ENCODE results near the gene PRKAR1B. TPM values are rescaled to one million over a fixed set of nuclear protein-coding genes. Genes with fewer than 3 reads are reported as not detected.

Gene PRKAR1B
- total RNA-seq, 1 experiment from 2014 or later: 62.0 TPM

- ATAC-seq (no peak), DNase-seq (ENCODE audit: low read depth, low spot score) (no peak)
- Histone ChIP-seq H3K27ac (ENCODE audit: low read length) (no peak overlapping the region), H3K4me3 (ENCODE audit: low read depth in 2 of 2, low read length in 2 of 2) (no peak overlapping the region), H3K27me3 (ENCODE audit: control insufficient read depth, insufficient read depth, low read length) (no peaks in the 10 kb centered on the region), H3K4me1 (ENCODE audit: control insufficient read depth, insufficient read depth, low read length) (no peaks in the 10 kb centered on the region), H3K9me3 (ENCODE audit: control insufficient read depth, insufficient read depth, low read depth, low read length) (no peaks in the 10 kb centered on the region), H3K36me3 (ENCODE audit: control insufficient read depth, insufficient read depth, low read length) (no peaks in the 10 kb centered on the region)
- intact Hi-C loops (cut with micrococcal nuclease; ENCODE audit: unreplicated experiment): no loop called here
- in situ Hi-C loops (cut with HindIII; ENCODE audit: low pct_unique_long_range_greater_than_20kb, low sequenced_read_pairs): no loop called here
- ChIA-PET POLR2A (no interaction called here), CTCF (no interaction called here)
- no TSS peak for BruUV-seq (replicated peaks)
- TF ChIP-seq, protein P1, sequence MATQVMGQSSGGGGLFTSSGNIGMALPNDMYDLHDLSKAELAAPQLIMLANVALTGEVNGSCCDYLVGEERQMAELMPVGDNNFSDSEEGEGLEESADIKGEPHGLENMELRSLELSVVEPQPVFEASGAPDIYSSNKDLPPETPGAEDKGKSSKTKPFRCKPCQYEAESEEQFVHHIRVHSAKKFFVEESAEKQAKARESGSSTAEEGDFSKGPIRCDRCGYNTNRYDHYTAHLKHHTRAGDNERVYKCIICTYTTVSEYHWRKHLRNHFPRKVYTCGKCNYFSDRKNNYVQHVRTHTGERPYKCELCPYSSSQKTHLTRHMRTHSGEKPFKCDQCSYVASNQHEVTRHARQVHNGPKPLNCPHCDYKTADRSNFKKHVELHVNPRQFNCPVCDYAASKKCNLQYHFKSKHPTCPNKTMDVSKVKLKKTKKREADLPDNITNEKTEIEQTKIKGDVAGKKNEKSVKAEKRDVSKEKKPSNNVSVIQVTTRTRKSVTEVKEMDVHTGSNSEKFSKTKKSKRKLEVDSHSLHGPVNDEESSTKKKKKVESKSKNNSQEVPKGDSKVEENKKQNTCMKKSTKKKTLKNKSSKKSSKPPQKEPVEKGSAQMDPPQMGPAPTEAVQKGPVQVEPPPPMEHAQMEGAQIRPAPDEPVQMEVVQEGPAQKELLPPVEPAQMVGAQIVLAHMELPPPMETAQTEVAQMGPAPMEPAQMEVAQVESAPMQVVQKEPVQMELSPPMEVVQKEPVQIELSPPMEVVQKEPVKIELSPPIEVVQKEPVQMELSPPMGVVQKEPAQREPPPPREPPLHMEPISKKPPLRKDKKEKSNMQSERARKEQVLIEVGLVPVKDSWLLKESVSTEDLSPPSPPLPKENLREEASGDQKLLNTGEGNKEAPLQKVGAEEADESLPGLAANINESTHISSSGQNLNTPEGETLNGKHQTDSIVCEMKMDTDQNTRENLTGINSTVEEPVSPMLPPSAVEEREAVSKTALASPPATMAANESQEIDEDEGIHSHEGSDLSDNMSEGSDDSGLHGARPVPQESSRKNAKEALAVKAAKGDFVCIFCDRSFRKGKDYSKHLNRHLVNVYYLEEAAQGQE (IDR thresholded peaks at IDR 0.05; ENCODE audit: insufficient read depth in 1 of 2, low read depth in 2 of 2, low read length in 1 of 2): no peak
- TF ChIP-seq, protein P2, sequence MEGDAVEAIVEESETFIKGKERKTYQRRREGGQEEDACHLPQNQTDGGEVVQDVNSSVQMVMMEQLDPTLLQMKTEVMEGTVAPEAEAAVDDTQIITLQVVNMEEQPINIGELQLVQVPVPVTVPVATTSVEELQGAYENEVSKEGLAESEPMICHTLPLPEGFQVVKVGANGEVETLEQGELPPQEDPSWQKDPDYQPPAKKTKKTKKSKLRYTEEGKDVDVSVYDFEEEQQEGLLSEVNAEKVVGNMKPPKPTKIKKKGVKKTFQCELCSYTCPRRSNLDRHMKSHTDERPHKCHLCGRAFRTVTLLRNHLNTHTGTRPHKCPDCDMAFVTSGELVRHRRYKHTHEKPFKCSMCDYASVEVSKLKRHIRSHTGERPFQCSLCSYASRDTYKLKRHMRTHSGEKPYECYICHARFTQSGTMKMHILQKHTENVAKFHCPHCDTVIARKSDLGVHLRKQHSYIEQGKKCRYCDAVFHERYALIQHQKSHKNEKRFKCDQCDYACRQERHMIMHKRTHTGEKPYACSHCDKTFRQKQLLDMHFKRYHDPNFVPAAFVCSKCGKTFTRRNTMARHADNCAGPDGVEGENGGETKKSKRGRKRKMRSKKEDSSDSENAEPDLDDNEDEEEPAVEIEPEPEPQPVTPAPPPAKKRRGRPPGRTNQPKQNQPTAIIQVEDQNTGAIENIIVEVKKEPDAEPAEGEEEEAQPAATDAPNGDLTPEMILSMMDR (IDR thresholded peaks at IDR 0.05): no peak
Measured at GRCh38 chr7:585873-586272, 141.2 kb downstream of the PRKAR1B start.

GRCh38 chr7:585229-585711 is 141.8 kb downstream of the PRKAR1B start:
- DNase-seq (ENCODE audit: low read depth, low spot score): no peak
- Histone ChIP-seq H3K9me3 (ENCODE audit: control insufficient read depth, insufficient read depth, low read depth, low read length) (no peaks in the 10 kb centered on the region), H3K36me3 (ENCODE audit: control insufficient read depth, insufficient read depth, low read length) (no peaks in the 10 kb centered on the region), H3K4me3 (ENCODE audit: low read depth in 2 of 2, low read length in 2 of 2) (no peak overlapping the region), H3K27me3 (ENCODE audit: control insufficient read depth, insufficient read depth, low read length) (no peaks in the 10 kb centered on the region), H3K27ac (ENCODE audit: low read length) (no peak overlapping the region), H3K4me1 (ENCODE audit: control insufficient read depth, insufficient read depth, low read length) (no peaks in the 10 kb centered on the region)
- intact Hi-C loops (cut with micrococcal nuclease; ENCODE audit: unreplicated experiment) (no loop called here), in situ Hi-C loops (cut with HindIII; ENCODE audit: low pct_unique_long_range_greater_than_20kb, low sequenced_read_pairs) (no loop called here)
- POLR2A ChIA-PET: no interaction called here
- TF ChIP-seq, protein P2 (IDR thresholded peaks at IDR 0.05): no peak
- TF ChIP-seq SIN3A (IDR thresholded peaks at IDR 0.05; ENCODE audit: borderline replicate concordance, insufficient read depth, low read depth, low read length) (no peak), POLR2AphosphoS5 (IDR thresholded peaks at IDR 0.05; ENCODE audit: low read depth, low read length) (no peak), TCF7L2 (IDR thresholded peaks at IDR 0.05; ENCODE audit: low read depth, low read length) (no peak)
- TF ChIP-seq, protein P1 (IDR thresholded peaks at IDR 0.05; ENCODE audit: insufficient read depth in 1 of 2, low read depth in 2 of 2, low read length in 1 of 2): no peak
- no peak for ATAC-seq
- BruUV-seq (replicated peaks): no TSS peak
- CTCF ChIA-PET: no interaction called here
